ENCODE data around the gene PGM1. TPM values are rescaled to one million over a fixed set of nuclear protein-coding genes. Genes with fewer than 3 reads are reported as not detected.

PGM1 gene
- total and polyA plus RNA-seq, 10 donors: 4.5 to 37.4 (median 24.1) TPM

DNA sequence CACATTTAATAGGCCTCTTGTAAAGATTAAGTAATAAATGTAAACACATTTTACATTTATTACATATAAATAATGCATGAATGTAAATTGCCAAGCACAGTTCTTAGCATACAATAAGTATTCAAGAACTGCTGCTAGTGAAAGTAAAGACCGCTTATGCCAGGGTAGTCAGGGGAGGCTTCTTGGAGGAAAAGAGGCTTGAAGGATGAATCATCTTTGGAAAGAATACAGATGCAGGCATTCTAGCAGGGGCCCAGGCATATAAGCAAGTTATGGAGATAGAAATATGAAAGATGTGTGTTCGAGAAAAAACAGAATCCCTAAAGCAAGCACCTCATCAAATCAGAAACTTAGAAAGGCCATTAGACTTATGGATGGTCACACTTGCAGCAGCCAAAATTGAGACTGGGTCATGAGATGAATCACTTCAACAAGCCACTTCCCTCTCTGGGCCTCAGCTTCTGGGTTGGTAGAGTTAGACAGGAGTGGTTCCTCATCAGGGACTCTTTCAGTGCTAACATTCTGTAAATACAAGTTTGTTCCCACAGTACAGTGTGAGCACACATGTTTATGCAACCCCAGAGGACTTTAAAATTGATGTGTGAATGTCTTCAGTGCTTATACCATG is 100.8 kb downstream of the PGM1 start:
- Histone ChIP-seq H3K27me3 (replicated peaks in 1 of 7) (no peaks in the 10 kb centered on the region), H3K4me1 (peaks cover 0 to 14% (median 4%) of the 10 kb centered on the region in 6 donors), H3K4me3 (no peak overlapping the region), H3K9me3 (no peaks in the 10 kb centered on the region), H3K27ac (no peak overlapping the region), H3K36me3 (no peaks in the 10 kb centered on the region)
- WGBS, 5 donors: 87 to 94% (median 91%) methylated on average over 2 of the region's 2 CpGs
- no peak for TF ChIP-seq POLR2A (IDR thresholded peaks at IDR 0.05)
- no peak for TF ChIP-seq POLR2AphosphoS5 (IDR thresholded peaks at IDR 0.05)
- TF ChIP-seq, protein P1, sequence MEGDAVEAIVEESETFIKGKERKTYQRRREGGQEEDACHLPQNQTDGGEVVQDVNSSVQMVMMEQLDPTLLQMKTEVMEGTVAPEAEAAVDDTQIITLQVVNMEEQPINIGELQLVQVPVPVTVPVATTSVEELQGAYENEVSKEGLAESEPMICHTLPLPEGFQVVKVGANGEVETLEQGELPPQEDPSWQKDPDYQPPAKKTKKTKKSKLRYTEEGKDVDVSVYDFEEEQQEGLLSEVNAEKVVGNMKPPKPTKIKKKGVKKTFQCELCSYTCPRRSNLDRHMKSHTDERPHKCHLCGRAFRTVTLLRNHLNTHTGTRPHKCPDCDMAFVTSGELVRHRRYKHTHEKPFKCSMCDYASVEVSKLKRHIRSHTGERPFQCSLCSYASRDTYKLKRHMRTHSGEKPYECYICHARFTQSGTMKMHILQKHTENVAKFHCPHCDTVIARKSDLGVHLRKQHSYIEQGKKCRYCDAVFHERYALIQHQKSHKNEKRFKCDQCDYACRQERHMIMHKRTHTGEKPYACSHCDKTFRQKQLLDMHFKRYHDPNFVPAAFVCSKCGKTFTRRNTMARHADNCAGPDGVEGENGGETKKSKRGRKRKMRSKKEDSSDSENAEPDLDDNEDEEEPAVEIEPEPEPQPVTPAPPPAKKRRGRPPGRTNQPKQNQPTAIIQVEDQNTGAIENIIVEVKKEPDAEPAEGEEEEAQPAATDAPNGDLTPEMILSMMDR (IDR thresholded peaks at IDR 0.05 in 8 of 11, conservative IDR thresholded peaks at IDR 0.05 in 3 of 11): no peak
- no peak for DNase-seq
- intact Hi-C loops (cut with DNase I; ENCODE audit: low total_unique reads): loop anchor here (5.0 to 10.0 kb wide), 2 partner anchors 221 to 443 kb away; no protein-coding TSS in a partner anchor

GRCh38 chr1:63698001-63698838 is 105.0 kb downstream of the PGM1 start:
- Histone ChIP-seq H3K9me3 (no peaks in the 10 kb centered on the region), H3K36me3 (no peaks in the 10 kb centered on the region), H3K27ac (no peak overlapping the region), H3K27me3 (replicated peaks in 1 of 7) (no peaks in the 10 kb centered on the region), H3K4me3 (no peak overlapping the region), H3K4me1 (no peaks in the 10 kb centered on the region)
- DNase-seq: no peak
- intact Hi-C loops (cut with DNase I; ENCODE audit: low total_unique reads): loop anchor here (10.0 kb wide), 1 partner anchor 217 kb away; no protein-coding TSS in a partner anchor
- 80 to 94% (median 84%) methylated on average over 13 of the region's 13 CpGs for WGBS, 5 donors
- no peak for TF ChIP-seq POLR2AphosphoS5 (IDR thresholded peaks at IDR 0.05)
- no peak for TF ChIP-seq POLR2A (IDR thresholded peaks at IDR 0.05)
- TF ChIP-seq, protein P1 (IDR thresholded peaks at IDR 0.05 in 8 of 11, conservative IDR thresholded peaks at IDR 0.05 in 3 of 11): no peak

GRCh38 chr1:63701187-63701586 is 108.0 kb downstream of the PGM1 start:
- H3K4me1 ChIP-seq: peaks cover 0 to 4% (median 0%) of the 10 kb centered on the region in 6 donors
- H3K36me3 ChIP-seq: no peaks in the 10 kb centered on the region
- TF ChIP-seq POLR2A (IDR thresholded peaks at IDR 0.05): no peak
- TF ChIP-seq, protein P1 (IDR thresholded peaks at IDR 0.05 in 8 of 11, conservative IDR thresholded peaks at IDR 0.05 in 3 of 11): no peak
- TF ChIP-seq POLR2AphosphoS5 (IDR thresholded peaks at IDR 0.05): no peak
- H3K27ac ChIP-seq: no peak overlapping the region
- H3K4me3 ChIP-seq: no peak overlapping the region
- 74 to 90% (median 78%) methylated on average over 6 of the region's 6 CpGs for WGBS, 5 donors
- no peaks in the 10 kb centered on the region for H3K27me3 ChIP-seq (replicated peaks in 1 of 7)
- intact Hi-C loops (cut with DNase I; ENCODE audit: low total_unique reads): no loop called here
- H3K9me3 ChIP-seq: no peaks in the 10 kb centered on the region
- no peak for DNase-seq

- no peak for TF ChIP-seq POLR2AphosphoS5 (IDR thresholded peaks at IDR 0.05)
- no peak for TF ChIP-seq POLR2A (IDR thresholded peaks at IDR 0.05)
- TF ChIP-seq, protein P1 (IDR thresholded peaks at IDR 0.05 in 8 of 11, conservative IDR thresholded peaks at IDR 0.05 in 3 of 11): no peak
- intact Hi-C loops (cut with DNase I; ENCODE audit: low total_unique reads): no loop called here
- H3K9me3 ChIP-seq: no peaks in the 10 kb centered on the region
- H3K36me3 ChIP-seq: no peaks in the 10 kb centered on the region
- H3K4me3 ChIP-seq: no peak overlapping the region
- peaks cover 0 to 4% (median 0%) of the 10 kb centered on the region in 6 donors for H3K4me1 ChIP-seq
- H3K27ac ChIP-seq: peak overlapping the region in 2 of 8 donors; percentile 25 to 26
- WGBS, 5 donors: 59 to 80% (median 64%) methylated on average over 8 of the region's 8 CpGs
- no peak for DNase-seq
- no peaks in the 10 kb centered on the region for H3K27me3 ChIP-seq (replicated peaks in 1 of 7)
These were observed 110.5 kb downstream of the PGM1 start for GRCh38 chr1:63703701-63704107.

Data from spleen (tissue), 11 donors.